ENCODE data around the gene POFUT2.

- no peak for TF ChIP-seq SUZ12 (IDR thresholded peaks at IDR 0.05; ENCODE audit: extremely low read depth, insufficient read depth, insufficient read length)
- TF ChIP-seq ZNF274 (IDR thresholded peaks at IDR 0.05; ENCODE audit: low read depth, low read length) = no peak
Measured at GRCh38 chr21:45254460-45254930, 33.2 kb downstream of the POFUT2 start.
